ENCODE measurements around the gene DDN.

The DDN gene

DNA sequence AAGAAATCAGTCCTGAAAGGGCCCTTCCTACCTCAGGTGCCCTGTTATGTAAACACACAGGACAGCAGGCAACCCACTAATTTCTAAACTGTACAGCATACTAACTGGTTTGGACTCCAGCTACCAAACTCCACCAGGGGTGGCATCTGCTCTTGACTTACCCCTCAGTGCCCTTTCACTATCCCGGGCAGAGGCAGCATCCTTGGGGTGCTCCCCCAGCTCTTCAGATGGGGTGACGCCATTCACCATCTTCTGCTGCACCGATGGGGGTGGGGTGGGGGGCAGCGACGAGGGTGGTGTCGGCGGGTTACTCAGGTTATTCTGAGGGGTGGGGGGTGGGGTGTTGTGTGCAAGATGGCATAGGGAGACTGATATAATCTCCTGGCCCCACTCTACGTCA lies 30.9 kb upstream of the DDN start:
- DNase-seq, result no peak
- no peak overlapping the region for H3K27ac Mint-ChIP-seq
- H3K36me3 Mint-ChIP-seq (ENCODE audit: low read depth), result peaks cover 53% of the 10 kb centered on the region
- TF ChIP-seq, protein P1, sequence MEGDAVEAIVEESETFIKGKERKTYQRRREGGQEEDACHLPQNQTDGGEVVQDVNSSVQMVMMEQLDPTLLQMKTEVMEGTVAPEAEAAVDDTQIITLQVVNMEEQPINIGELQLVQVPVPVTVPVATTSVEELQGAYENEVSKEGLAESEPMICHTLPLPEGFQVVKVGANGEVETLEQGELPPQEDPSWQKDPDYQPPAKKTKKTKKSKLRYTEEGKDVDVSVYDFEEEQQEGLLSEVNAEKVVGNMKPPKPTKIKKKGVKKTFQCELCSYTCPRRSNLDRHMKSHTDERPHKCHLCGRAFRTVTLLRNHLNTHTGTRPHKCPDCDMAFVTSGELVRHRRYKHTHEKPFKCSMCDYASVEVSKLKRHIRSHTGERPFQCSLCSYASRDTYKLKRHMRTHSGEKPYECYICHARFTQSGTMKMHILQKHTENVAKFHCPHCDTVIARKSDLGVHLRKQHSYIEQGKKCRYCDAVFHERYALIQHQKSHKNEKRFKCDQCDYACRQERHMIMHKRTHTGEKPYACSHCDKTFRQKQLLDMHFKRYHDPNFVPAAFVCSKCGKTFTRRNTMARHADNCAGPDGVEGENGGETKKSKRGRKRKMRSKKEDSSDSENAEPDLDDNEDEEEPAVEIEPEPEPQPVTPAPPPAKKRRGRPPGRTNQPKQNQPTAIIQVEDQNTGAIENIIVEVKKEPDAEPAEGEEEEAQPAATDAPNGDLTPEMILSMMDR (IDR thresholded peaks at IDR 0.05), result no peak
- H3K4me3 Mint-ChIP-seq, result no peak overlapping the region
- no peaks in the 10 kb centered on the region for H3K4me1 Mint-ChIP-seq
- no peaks in the 10 kb centered on the region for H3K27me3 Mint-ChIP-seq (ENCODE audit: low read depth, poor library complexity)
- no peaks in the 10 kb centered on the region for H3K9me3 Mint-ChIP-seq

DNA sequence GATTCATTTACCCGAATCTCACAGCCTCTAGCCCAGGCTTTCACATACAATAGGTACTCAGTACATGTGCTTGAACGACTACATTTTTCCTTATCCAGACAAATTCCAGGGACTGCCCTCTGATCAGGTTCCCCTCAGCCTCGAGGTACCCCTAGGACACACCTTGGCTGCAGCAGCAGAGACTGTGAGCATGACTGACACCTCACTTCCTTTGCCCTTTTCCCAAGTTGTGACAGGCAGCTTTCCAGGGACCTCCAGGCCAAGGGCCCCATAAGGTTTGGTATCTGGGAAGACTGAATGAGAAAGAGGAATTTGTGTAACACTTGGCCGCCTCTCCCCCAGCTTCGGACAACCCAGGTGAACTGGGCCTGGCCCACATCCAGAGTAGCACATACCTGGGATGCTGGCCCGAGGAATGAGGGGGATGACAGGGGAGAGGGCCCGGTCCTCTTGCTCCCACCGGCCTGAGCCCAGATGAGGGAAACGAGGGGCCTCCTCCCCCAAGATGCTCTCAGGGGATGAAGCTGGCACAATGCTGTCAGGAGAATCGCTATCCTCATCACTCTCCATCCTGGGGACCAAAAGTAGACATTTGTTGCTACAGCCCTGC lies 29.6 kb upstream of the DDN start:
- no peaks in the 10 kb centered on the region for H3K4me1 Mint-ChIP-seq

DNA sequence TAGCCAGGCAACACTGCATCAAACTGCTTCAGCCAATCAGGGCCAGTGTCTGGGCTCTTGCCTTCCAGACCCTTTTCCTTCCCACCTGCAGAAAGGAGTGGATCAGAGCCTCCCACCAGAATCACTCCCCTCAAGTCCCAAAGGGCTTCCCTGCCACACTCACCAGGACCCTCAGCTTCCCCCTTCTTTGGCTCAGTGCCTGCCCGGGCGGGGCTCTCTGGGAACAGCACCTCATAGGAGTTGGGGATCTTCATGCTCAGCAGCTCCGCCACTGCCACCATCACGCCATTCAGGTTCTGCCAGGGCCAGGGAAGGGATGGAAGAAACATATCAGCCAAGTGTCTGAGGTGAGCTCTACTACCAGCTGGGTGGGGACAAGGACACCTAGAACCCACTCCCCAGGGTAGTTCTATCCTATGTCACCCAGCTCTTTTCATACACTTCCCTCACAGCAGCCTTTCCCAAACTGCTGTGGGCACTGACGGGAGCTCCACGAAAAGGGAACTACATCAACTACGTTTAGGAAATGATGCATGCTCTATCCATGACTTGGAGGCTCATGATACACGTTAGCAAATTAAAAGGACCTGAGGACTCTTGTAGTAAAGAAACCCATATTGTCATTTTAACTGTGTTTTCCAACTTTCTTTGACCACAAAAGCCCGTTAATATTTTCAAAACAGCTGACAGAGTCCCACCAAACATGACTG lies 28.8 kb upstream of the DDN start:
- Mint-ChIP-seq H3K4me3 (no peak overlapping the region), H3K9me3 (no peaks in the 10 kb centered on the region), H3K27me3 (ENCODE audit: low read depth, poor library complexity) (no peaks in the 10 kb centered on the region), H3K4me1 (no peaks in the 10 kb centered on the region), H3K27ac (peak overlapping the region; percentile 77), H3K36me3 (ENCODE audit: low read depth) (peaks cover 61% of the 10 kb centered on the region)
- TF ChIP-seq, protein P1 (IDR thresholded peaks at IDR 0.05), result no peak
- no peak for DNase-seq

More for the DNA sequence above, 29.6 kb upstream of the DDN start:
- no peak overlapping the region for H3K27ac Mint-ChIP-seq
- no peaks in the 10 kb centered on the region for H3K27me3 Mint-ChIP-seq (ENCODE audit: low read depth, poor library complexity)
- TF ChIP-seq, protein P1 (IDR thresholded peaks at IDR 0.05), result no peak
- no peak overlapping the region for H3K4me3 Mint-ChIP-seq
- peaks cover 54% of the 10 kb centered on the region for H3K36me3 Mint-ChIP-seq (ENCODE audit: low read depth)
- DNase-seq, result no peak
- H3K9me3 Mint-ChIP-seq, result no peaks in the 10 kb centered on the region

DNA sequence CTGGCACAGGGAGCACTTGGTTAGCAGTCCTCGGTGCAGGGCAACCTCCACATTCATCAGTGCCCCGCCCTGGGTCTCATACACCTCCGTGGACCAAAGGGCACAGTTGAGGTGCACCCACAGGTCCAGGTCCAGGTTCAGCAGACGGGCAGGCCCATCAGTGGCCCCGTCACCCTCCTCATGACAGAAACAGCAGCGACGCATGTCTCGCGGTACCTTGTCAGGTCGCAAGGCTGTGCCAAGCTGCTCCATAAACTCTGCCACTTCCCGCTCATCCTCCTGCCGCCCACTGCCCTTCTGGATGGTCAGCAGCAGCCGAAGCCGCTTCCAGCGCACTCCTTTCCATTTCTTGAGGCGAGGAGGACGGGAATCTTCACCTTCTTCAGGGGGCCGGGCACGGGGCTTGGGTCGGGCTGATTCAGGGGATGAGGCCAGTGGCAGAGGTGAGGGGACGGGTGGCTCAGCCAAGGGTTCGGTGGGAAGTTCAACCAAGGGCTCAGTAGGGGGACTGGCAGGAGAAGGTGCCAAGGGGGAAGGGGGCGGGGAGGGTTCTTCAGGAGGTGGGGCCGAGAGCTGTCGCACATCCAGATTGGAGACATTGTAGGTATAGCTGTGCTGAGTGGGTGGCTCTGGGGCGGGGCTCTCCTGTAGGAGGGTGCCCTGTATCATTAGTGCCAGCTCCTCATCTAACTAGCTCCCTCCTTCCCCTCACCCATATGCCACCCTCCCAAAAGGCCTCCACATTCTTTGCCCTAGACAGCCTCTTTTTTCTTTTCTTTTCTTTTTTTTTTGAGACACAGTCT lies 27.7 kb upstream of the DDN start:
- TF ChIP-seq, protein P1 (IDR thresholded peaks at IDR 0.05), result no peak
- no peaks in the 10 kb centered on the region for H3K27me3 Mint-ChIP-seq (ENCODE audit: low read depth, poor library complexity)
- no peak for DNase-seq
- peaks cover 72% of the 10 kb centered on the region for H3K36me3 Mint-ChIP-seq (ENCODE audit: low read depth)
- H3K9me3 Mint-ChIP-seq, result no peaks in the 10 kb centered on the region
- H3K4me3 Mint-ChIP-seq, result no peak overlapping the region
- H3K4me1 Mint-ChIP-seq, result no peaks in the 10 kb centered on the region
- no peak overlapping the region for H3K27ac Mint-ChIP-seq

DNA sequence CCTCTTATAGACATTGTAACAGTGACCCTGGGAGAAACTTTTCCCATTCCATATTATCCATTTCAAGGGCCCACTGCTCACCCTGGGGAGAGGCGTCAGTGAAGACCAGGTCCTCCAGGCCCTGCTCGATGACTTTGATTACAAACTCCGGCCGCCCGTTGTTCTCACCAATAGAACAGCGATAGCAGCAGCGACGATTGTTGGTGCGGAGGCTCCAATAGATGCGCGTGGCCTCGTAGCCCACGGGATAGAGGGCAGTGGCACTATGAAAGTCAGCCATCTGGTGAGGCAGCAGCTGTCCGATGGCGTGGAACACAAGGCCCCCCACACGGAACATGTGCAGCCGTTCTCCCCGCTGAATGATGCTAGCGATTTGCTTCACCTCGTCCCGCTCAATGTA lies 26.9 kb upstream of the DDN start:
- H3K27ac Mint-ChIP-seq, result peak overlapping the region; percentile 70
- H3K9me3 Mint-ChIP-seq, result no peaks in the 10 kb centered on the region
- H3K36me3 Mint-ChIP-seq (ENCODE audit: low read depth), result peaks cover 73% of the 10 kb centered on the region
- TF ChIP-seq, protein P1 (IDR thresholded peaks at IDR 0.05), result no peak
- no peaks in the 10 kb centered on the region for H3K4me1 Mint-ChIP-seq
- no peak for DNase-seq
- no peaks in the 10 kb centered on the region for H3K27me3 Mint-ChIP-seq (ENCODE audit: low read depth, poor library complexity)
- H3K4me3 Mint-ChIP-seq, result no peak overlapping the region
